ENCODE measurements around the gene UQCC2.

UQCC2 gene

DNA sequence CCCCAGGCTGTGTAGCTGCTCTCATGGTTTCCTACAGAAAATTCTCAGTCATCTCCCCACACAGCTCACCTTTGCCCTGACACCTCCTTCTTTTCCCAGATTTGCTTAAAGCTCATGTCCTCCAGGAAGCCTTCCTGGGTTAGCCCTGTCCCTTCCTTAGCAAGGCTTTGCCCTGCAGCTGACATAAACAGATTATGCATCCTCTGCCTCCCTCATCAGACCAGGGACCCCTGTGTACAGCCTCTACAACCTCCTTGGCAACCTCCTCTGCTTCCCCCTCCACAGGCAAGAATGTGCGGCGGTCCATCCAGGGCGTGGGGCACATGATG is 39.8 kb downstream of the UQCC2 start:
- no peak for DNase-seq

DNA sequence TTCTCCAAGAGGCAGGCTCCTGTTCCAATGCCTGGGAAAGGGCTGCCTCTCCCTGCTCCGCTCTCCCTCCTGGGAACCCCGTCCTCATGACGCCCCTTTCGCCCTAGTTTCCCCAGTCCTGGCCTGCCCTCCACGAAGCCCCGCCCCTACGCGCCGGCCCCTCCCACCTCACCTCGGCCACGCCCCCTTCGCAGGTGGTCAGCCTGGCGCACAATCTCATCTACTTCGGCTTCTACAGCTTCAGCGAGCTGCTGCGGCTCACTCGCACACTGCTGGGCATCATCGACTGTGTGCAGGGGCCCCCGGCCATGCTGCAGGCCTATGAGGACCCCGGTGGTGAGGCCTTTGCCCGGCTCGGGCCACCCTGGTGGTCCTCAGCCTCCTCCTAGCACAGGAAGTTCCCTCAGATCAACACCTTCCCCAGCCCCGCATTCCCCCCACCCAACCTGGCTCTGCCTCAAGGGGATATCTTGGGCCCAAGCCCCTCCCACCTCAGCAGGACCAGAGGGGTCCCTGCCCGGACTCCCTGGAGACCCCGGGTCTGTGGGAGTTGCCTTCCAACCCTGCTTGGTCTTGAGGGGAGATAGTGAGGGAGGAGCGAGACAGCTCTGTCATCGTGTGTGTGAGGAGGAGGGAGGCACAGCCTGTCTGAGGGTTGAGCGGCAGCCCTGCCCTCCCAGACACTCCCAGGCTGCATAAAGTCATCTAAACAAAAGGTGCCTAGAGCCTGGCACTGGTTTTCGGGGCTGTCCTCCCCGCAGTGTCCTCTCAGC is 40.3 kb downstream of the UQCC2 start:
- no peak for DNase-seq

DNA sequence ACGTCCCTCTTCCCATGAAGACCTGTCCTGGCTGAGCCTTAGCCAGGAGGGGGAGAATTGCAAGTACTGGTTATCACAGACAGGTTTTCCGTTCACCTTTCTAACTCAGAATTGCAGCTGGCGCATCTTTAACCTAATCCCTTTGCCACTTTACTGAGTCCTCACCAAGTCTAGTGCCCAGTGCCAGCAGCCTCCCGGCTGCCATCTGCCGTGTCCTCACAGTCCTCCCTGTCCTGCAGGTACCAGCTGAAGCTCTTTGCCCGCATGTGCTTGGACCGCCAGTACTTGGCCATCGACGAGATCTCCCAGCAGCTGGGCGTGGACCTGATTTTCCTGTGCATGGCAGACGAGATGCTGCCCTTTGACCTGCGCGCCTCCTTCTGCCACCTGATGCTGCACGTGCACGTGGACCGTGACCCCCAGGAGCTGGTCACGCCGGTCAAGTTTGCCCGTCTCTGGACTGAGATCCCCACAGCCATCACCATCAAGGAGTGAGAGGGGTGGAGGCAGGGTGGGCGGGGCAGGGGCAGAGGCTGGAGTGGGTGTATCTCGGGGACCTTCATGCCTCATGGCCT is 41.3 kb downstream of the UQCC2 start:
- no peak for DNase-seq

DNA sequence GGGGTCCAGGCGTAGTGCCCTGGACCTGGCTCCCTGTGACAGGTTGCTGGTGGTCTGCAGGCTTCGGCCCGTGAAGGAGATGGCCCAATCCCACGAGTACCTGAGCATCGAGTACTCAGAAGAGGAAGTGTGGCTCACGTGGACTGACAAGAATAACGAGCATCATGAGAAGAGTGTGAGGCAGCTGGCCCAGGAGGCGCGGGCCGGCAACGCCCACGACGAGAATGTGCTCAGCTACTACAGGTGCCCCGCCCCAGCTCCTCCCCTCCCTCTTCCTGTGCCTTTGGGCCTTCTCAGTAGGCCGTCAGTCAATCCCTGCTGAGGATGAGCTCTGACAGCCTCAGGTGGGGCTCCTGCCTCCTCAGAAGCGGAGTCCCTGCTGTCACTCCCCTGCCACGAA is 42.6 kb downstream of the UQCC2 start:
- no peak for DNase-seq

DNA sequence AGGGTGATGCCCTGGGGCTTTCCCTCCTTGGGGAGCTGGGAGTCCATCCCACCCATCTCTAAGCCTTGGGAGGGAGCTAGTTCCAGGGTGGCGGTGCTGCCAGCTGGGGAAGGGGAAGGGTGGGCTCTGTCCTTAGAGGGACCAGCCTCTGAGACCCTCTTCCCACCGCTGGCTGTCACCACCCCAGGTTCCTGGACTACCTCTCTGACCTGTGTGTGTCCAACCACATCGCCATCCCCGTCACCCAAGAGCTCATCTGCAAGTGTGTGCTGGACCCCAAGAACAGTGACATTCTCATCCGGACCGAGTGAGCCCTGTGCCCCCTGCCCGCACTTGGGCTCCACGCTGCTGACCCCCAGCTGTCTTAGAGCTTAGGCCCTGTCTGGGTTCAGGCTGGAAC is 43.2 kb downstream of the UQCC2 start:
- no peak for DNase-seq

DNA sequence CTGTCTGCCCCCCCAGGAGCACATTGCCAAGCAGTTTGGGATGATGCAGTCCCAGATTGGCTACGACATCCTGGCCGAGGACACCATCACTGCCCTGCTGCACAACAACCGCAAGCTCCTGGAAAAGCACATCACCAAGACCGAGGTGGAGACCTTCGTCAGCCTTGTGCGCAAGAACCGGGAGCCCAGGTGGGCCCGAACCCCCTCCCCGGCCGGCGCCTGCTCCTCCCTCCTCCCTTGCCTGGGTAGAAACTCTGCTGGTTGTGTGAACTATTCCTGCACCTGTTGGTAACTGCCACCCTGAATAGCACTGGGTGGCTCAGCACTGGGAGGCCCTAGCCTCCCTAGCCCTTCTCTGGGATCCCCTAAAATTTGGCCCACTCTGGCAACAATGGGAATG is 43.7 kb downstream of the UQCC2 start:
- no peak for DNase-seq

DNA sequence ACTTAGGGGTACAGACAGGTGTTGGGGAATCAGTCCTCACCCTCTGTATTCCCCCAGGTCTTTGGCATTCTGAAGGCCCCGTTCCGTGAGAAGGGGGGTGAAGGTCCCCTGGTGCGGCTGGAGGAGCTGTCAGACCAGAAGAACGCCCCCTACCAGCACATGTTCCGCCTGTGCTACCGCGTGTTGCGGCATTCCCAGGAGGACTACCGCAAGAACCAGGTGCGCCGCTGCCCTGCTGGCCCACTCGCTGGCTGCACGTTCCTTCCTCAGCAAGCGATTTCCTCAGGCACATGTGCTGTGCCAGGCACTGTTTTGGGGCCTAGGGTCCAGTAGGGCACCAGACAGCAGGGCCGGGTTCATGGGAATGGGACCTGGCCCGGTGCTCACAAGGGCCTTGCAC is 44.4 kb downstream of the UQCC2 start:
- DNase-seq, result no peak

DNA sequence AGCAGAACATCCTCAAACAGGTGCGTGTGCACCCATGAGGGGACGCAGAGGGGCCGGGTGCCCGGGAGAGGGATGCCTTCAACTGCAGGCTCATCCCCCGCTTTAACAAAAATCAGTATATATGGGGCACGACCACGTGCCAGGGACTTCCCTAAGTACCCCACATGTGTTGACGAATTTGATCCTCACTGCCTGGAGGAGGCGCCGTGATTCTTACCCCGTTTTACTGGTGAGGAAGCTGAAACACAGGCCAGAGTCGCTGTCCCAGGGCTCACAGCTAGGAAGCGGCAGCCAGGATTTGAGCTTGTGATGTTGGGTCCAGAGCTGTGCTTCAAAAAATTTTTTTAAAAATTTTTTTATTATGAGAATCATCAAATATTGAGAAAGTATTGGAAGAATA is 45.5 kb downstream of the UQCC2 start:
- no peak for DNase-seq

DNA sequence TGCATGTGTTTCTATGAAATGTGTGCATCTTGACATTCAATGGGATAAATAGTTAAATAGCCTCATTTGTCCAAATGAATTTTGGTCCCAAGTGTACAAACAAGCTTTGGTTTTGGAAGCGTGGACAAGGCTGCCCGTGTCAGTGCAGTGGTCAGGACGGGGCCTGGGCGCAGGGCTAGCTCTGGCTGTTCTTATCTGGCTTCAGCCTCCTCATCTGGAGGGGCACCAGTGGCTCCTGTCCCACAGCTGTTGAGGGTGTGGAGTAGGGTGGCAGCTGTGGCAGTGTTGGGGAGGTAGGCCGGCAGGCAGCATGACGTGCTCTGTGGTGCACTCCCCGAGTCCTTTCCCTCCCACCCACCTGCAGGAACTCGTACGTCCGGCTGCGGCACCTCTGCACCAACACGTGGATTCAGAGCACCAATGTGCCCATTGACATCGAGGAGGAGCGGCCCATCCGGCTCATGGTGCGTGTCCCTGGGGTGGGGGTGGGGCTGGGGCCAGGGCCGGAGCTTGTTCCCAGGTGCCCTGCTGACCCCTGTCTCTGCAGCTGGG is 46.9 kb downstream of the UQCC2 start:
- no peak for DNase-seq

DNA sequence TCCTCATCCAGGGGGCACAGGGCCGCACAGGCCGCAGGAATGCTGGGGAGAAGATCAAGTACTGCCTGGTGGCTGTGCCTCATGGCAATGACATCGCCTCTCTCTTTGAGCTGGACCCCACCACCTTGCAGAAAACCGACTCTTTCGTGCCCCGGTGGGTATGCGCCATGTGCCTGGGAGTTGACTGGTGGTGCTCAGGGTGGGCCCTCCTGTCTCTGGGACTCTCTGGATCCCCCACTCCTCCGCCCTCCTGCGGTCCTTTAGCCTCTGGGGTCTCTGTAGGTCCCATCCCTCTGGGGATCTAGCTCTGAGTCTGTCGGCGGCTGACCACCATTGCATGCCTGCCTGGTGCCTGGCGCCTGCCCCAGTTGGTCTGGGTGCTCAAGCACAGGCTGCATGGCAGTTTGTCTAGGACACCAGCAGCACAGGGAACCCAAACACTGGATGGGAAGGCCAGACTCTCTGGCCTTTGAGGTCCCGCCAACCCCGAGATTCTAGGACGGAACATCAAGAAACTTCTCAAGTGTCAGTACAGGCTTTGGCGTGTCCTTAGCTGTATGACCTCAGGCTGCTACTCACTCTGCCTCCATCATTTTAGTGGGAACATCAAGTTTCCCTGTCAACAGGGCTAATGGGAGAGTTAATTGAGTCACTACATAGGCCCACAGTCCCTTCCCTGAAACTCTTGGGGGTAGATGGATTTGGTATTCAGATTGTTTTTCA is 47.6 kb downstream of the UQCC2 start:
- DNase-seq, result no peak

DNA sequence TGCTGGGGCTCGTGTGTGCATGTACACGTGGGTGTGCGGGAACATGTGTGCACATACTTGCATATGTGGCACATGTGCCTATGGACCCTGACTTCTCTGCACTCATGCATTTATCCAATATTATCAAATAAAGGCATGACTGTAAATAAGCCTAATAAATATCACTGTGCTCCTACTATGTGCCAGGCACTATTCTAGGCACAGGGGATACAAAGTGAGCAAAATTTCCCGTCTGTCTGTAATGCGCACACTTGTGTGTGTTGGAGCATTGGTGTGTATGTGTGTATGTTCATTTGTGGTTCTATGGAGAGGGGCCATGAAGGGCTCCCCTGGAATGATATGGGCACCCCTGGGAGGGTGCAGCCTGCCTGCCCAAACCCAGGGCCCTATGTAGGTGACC is 48.5 kb downstream of the UQCC2 start:
- no peak for DNase-seq

DNA sequence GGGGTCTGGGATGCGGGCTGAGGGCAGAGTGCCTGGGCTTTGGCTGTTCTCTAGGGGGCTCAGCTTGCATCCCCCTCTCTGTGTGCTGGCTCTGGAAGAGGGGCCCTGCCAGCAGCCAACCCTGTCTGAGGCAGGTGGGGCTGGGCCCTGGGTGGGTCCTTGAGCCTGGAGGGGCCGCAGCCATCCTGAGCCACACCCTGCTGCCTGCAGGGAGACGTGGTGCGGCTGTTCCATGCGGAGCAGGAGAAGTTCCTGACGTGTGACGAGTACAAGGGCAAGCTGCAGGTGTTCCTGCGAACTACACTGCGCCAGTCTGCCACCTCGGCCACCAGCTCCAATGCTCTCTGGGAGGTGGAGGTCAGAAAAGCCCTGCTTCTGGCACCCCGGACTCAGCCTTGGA is 49.2 kb downstream of the UQCC2 start:
- DNase-seq, result no peak

DNA sequence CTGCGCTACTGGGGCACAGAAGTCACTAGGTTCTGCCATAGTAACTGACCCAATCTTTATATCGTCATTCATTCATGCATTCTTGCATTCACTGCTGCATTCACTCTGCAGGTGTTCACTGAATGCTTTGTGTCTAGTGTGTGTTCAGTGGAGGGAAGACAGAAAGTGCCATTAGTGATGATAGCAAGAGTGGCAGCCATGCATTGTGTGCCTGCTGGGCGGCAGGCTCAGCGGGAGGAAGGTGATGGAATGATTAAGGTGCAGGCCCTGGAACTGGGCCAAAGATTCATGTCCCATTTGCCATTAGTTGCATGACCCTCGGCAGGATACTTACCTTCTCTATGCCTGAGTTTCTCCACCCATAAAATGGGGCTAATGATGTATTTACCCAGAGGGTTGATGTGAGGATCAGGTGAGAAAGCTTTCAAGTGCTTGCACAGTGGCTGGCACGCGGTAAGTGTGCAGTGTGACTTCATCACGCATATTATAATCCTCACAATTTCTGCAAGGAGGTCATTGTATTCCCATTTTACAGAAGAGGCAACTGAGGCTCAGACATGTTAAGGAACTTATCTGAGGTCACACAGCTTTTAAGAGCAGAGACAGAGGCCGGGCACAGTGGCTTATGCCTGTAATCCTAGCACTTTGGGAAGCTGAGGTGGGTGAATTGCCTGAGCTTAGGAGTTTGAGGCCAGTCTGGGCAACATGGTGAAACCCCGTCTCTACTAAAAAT is 50.2 kb downstream of the UQCC2 start:
- no peak for DNase-seq

DNA sequence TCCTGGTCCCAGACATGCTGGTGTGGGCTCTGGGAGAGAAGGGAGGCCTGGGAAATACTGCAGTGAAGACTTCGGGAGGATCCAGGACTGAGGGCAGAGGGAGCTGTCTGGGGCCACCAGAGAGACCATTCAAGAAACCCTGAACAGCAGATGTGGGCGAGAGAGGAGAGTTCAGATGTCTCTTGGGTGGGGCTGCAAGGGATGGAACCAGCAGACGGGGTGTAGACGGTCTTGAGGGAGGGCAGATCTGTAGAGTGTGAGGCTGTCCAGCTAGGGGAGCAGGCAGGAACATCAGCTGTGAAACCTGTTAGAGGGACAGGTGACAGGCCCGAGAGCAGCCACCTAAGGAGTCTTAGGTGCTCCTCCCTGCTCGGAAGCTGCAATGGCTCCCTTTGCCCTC is 51.5 kb downstream of the UQCC2 start:
- no peak for DNase-seq

DNA sequence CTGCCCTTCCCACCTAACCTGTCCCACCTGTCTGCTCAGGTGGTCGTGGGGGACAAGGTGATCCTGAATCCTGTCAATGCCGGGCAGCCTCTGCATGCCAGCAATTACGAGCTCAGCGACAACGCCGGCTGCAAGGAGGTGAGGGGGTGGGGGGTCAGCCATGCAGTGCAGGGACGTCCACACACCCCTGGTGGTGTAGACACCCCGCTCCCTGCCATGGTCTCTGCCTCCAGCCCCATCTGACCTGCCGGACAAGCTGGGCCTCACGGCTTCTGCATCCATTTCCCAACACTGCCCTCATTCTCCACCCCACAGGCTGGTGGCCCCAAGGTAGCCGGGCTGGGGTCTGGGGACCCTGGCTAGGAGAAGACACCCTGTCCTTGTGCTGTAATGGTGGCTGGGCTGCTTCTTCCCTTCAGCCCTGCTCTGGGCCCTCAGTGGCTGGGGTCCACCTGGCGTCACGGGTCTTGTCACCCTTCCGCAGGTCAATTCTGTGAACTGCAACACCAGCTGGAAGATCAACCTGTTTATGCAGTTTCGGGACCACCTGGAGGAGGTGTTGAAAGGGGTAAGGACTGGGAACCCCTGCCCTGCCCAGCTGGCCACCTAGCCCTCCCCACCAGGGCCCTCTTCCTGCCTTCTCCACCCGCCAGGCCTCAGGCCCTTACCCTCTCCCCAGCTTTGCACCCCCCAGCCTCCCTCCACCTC is 52.4 kb downstream of the UQCC2 start:
- no peak for DNase-seq

DNA sequence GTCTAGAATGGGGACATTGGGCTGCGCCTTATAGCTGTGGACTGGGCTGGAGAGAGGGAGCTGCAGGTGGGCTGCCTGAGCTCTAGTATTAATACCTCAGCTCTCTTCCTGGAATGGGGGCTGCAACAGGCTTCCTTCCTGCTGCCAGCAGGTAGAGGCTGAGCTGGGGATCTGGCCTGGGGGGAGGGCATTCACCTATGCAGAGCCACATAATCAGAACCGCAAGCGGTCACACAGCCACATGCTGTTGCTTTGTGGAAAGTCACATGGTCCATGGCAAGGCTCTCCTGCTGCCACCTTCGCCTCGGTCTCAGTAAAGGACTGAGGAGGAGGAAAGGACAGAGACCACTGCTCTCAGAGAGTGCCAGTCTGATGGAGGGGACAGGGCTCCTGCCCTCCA is 54.7 kb downstream of the UQCC2 start:
- no peak for DNase-seq

DNA sequence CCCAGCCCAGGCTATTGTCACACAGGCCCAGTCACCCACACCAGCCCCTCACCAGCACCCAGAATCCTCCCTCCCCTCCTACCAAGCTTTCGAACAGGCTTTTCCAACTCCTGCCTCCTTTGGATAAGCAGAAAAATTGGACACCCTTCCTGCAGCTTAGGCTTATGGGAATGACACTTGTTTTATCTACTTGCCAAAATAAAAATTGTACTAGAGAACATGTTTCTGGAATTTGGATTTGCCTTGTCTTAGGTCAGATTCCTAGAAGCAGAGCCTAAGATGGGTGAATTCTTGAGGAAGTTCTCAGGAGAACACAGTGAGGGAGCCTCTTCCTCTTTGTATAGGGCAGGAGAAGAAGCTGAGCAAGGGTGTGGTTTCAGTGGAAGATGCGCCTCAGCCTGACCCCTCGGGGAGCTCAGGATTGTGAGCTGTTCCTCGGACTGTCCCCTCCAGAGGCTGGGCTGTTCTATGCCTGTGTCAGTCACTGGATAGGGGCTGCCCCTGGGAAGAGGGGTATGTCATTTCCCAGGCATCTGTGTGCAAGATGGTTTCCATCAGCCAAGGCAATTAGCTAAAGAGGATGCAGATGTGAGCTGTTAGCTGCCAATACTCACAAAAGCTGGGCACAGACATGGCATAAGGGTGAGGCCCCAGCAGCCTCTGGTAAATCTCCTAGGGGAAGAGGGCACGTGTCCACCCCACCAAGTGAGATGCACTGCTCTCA is 56.5 kb downstream of the UQCC2 start:
- peak; percentile 58 for DNase-seq

DNA sequence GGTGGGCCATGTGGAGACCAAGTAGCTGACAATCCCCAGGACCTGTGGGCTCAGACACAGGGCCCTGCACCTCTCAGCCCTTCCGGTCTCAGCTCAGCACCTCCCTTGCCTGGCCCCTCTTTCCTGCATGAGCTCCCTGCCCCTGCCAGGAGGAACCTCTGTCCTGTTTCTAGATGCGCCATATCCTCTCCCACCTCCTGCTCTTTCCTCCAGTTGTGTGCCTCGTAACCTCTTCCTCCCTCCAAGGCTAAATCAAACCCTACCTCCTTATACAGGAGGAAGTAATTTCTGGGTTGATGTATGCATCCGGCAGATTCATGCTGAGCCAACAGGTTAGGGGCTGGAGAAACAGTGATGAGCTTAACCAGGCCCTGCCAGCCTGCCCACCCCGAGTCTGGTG is 59.5 kb downstream of the UQCC2 start:
- no peak for DNase-seq

DNA sequence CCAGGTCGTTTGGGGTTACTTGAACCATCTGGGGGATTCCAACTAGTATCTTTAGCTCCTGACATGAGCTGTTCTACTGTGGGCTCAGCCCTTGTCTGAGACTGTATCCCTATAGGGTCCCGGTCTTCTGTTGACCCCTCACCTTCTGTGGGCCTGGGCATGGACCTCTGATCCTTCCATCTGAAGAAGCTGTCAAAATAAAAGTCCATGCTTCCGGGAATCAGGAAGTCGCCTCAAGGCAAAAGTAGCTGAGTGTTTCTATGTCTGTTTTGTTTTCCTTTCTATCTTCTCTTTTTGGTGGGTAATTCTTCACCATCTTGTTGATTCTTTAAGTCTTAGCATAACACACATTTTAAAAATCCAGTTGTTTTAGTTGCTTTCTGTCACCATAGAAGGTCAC is 60.1 kb downstream of the UQCC2 start:
- DNase-seq, result no peak

Data from fibroblast of skin of scalp (primary cell).